BLaER1 (cell line): ENCODE data around the gene CASP2.

Experiments used
- H3K27ac ChIP-seq: shearing (Covaris generic); formaldehyde crosslinking; 2 replicates; pipeline ENCODE4 v1.8.1; 2022
- H3K27me3 ChIP-seq: shearing (Covaris generic); formaldehyde crosslinking; 2 replicates; pipeline ENCODE4 v1.8.1; 2022
- H3K36me3 ChIP-seq: shearing (Covaris generic); formaldehyde crosslinking; 2 replicates; pipeline ENCODE4 v1.8.1; 2022
- H3K4me1 ChIP-seq: shearing (Covaris generic); formaldehyde crosslinking; 2 replicates; pipeline ENCODE4 v1.8.1; 2022
- H3K4me2 ChIP-seq: shearing (Covaris generic); formaldehyde crosslinking; 2 replicates; pipeline ENCODE4 v1.8.1; 2022
- H3K4me3 ChIP-seq: shearing (Covaris generic); formaldehyde crosslinking; 2 replicates; pipeline ENCODE4 v1.8.1; 2022
- H3K9ac ChIP-seq: shearing (Covaris generic); formaldehyde crosslinking; 2 replicates; pipeline ENCODE4 v1.8.1; 2022
- H3K9me3 ChIP-seq: shearing (Covaris generic); formaldehyde crosslinking; 2 replicates; pipeline ENCODE4 v1.8.1; 2022
- H4K20me1 ChIP-seq: shearing (Covaris generic); formaldehyde crosslinking; 2 replicates; pipeline ENCODE4 v1.8.1; 2022
- Cebpa-rat ChIP-seq: shearing (Covaris generic); IDR thresholded peaks from 2 replicates; pipeline ENCODE4 v1.8.1; 2022

Gene CASP2

GRCh38 chr7:143356414-143357050 lies 68.4 kb downstream of the CASP2 start:
- Histone ChIP-seq H3K9me3 (no peaks in the 10 kb centered on the region), H4K20me1 (0 out of 2 replicates have a peak, but pooled peaks cover 16% of the 10 kb centered on the region), H3K4me2 (no peak overlapping the region), H3K9ac (no peak overlapping the region), H3K4me1 (peaks cover 19% of the 10 kb centered on the region; the same call in 1 of the 2 replicates), H3K4me3 (no peak overlapping the region), H3K27ac (no peak overlapping the region), H3K27me3 (peaks cover 39% of the 10 kb centered on the region), H3K36me3 (no peaks in the 10 kb centered on the region)
- TF ChIP-seq Cebpa-rat = no peak
